ENCODE results near the gene RIC8A. TPM values are rescaled to one million over a fixed set of nuclear protein-coding genes. Genes with fewer than 3 reads are reported as not detected.

The RIC8A gene
- total RNA-seq, 1 donor from 2014 or later: 45.0 TPM

GRCh38 chr11:251550-251949 lies 44.0 kb downstream of the RIC8A start:
- H3F3A ChIP-seq (ENCODE audit: low read depth): peaks cover 10% of the 10 kb centered on the region
- no peak for TF ChIP-seq EZH2 (IDR thresholded peaks at IDR 0.05)
- no peak for TF ChIP-seq EZH2phosphoT487 (IDR thresholded peaks at IDR 0.05)
- no peak for TF ChIP-seq CTCF (IDR thresholded peaks at IDR 0.05)
- Mint-ChIP-seq H3K27me3 (ENCODE audit: insufficient read depth, low read depth) (peaks cover 7% of the 10 kb centered on the region), H3K4me1 (no peaks in the 10 kb centered on the region), H3K36me3 (peaks cover 36% of the 10 kb centered on the region), H3K9me3 (no peaks in the 10 kb centered on the region), H3K27ac (no peak overlapping the region), H3K4me3 (no peak overlapping the region)
- H3K27me3 ChIP-seq: no peaks in the 10 kb centered on the region
- H3K27ac ChIP-seq: no peak overlapping the region
- no peaks in the 10 kb centered on the region for H4K20me1 ChIP-seq (ENCODE audit: low read depth)
- H3K4me3 ChIP-seq: no peak overlapping the region
- no peaks in the 10 kb centered on the region for H3K79me2 ChIP-seq (ENCODE audit: low read depth)
- no peaks in the 10 kb centered on the region for H3K36me3 ChIP-seq
- no peak overlapping the region for H2AFZ ChIP-seq (replicated peaks)
- no peaks in the 10 kb centered on the region for H3K9me3 ChIP-seq (ENCODE audit: low read depth)
- DNase-seq (ENCODE audit: low spot score): no peak
- no peaks in the 10 kb centered on the region for H3K4me1 ChIP-seq
- H3K4me2 ChIP-seq: no peak overlapping the region
- no peak overlapping the region for H3K9ac ChIP-seq

DNA sequence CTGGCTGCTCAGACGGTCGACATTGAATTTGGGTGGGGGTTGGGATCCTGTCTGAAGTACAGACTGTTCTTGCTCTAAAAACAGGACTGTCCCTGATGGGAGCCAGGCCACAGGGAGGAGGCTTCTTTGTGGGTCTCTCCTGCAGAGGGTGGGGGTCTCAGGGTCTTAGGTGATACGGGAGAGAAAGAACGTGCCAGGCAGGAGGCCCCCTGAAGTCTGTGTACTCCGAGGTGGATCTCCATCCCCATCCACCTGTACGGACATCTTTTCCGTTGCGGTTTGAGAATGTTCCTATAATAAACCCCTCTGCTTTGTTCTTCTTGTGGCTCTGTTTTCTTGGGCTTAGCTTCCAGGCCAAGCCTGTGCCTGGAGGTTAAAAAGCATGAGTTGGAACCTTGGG lies 45.2 kb downstream of the RIC8A start:
- H3K27me3 ChIP-seq: no peaks in the 10 kb centered on the region
- no peak overlapping the region for H3K27ac Mint-ChIP-seq
- H3K9me3 Mint-ChIP-seq: no peaks in the 10 kb centered on the region
- H3K4me2 ChIP-seq: no peak overlapping the region
- no peak overlapping the region for H3K4me3 ChIP-seq
- H3K27me3 Mint-ChIP-seq (ENCODE audit: insufficient read depth, low read depth): peaks cover 7% of the 10 kb centered on the region
- peaks cover 10% of the 10 kb centered on the region for H3F3A ChIP-seq (ENCODE audit: low read depth)
- no peak overlapping the region for H3K27ac ChIP-seq
- H3K4me1 Mint-ChIP-seq: no peaks in the 10 kb centered on the region
- no peak for DNase-seq (ENCODE audit: low spot score)
- peaks cover 30% of the 10 kb centered on the region for H3K36me3 Mint-ChIP-seq
- H3K79me2 ChIP-seq (ENCODE audit: low read depth): no peaks in the 10 kb centered on the region
- H3K36me3 ChIP-seq: no peaks in the 10 kb centered on the region
- H2AFZ ChIP-seq (replicated peaks): no peak overlapping the region
- no peaks in the 10 kb centered on the region for H3K9me3 ChIP-seq (ENCODE audit: low read depth)
- no peak overlapping the region for H3K4me3 Mint-ChIP-seq
- TF ChIP-seq CTCF (IDR thresholded peaks at IDR 0.05) (no peak), EZH2 (IDR thresholded peaks at IDR 0.05) (no peak), EZH2phosphoT487 (IDR thresholded peaks at IDR 0.05) (no peak)
- H3K4me1 ChIP-seq: no peaks in the 10 kb centered on the region
- H3K9ac ChIP-seq: no peak overlapping the region
- no peaks in the 10 kb centered on the region for H4K20me1 ChIP-seq (ENCODE audit: low read depth)

DNA sequence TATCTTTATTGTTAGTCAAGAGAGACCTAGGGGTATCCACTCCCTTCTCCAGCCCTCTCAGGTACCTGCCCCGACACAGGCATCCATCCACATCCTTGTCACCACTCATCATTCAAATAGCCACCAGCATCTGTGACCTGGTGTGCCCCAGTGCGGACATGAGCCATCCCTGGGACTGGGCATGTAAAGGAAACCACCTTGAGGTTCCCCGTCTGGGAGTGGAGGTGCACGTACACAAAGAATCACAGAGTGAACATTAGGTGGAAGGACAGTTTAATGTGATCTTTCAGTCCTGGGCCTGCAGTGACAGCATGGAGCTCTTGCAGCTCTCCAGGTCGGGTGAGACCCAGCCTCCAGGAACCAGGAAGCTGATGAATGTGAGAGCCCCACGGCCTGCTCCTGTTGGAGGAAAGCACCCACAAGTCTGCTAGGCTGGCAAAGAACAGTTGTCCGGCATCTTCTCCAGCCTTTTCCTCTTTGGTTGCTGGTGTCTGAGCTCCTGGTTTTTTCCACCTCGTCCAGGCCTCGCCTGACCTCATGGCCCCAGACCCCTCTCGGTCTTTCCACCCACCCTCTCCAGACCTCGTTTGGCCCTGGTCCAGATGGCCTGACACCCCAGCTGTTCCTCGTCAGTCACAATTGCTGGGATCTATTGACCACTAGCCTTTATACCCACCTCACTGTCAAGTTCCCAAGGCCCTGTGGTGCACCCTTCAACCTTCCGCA lies 45.8 kb downstream of the RIC8A start:
- no peak overlapping the region for H3K9ac ChIP-seq
- H3K9me3 Mint-ChIP-seq: peaks cover 3% of the 10 kb centered on the region
- no peak overlapping the region for H3K27ac ChIP-seq
- peaks cover 10% of the 10 kb centered on the region for H3F3A ChIP-seq (ENCODE audit: low read depth)
- no peak for TF ChIP-seq EZH2phosphoT487 (IDR thresholded peaks at IDR 0.05)
- no peak for TF ChIP-seq CTCF (IDR thresholded peaks at IDR 0.05)
- TF ChIP-seq EZH2 (IDR thresholded peaks at IDR 0.05): no peak
- H3K9me3 ChIP-seq (ENCODE audit: low read depth): no peaks in the 10 kb centered on the region
- no peak overlapping the region for H3K4me3 Mint-ChIP-seq
- H4K20me1 ChIP-seq (ENCODE audit: low read depth): no peaks in the 10 kb centered on the region
- no peaks in the 10 kb centered on the region for H3K4me1 ChIP-seq
- no peak overlapping the region for H3K4me3 ChIP-seq
- no peaks in the 10 kb centered on the region for H3K79me2 ChIP-seq (ENCODE audit: low read depth)
- no peaks in the 10 kb centered on the region for H3K36me3 ChIP-seq
- peaks cover 26% of the 10 kb centered on the region for H3K36me3 Mint-ChIP-seq
- H2AFZ ChIP-seq (replicated peaks): no peak overlapping the region
- H3K4me1 Mint-ChIP-seq: no peaks in the 10 kb centered on the region
- H3K27ac Mint-ChIP-seq: no peak overlapping the region
- DNase-seq (ENCODE audit: low spot score): no peak
- H3K4me2 ChIP-seq: no peak overlapping the region
- peaks cover 12% of the 10 kb centered on the region for H3K27me3 Mint-ChIP-seq (ENCODE audit: insufficient read depth, low read depth)
- H3K27me3 ChIP-seq: no peaks in the 10 kb centered on the region
